Activated B cell treated with CpG ODN at 0.5 μM for 24 hours (primary cell): ENCODE data around the gene PRSS53. TPM values are rescaled to one million over a fixed set of nuclear protein-coding genes. Genes with fewer than 3 reads are reported as not detected.
"Not testable (repeated sequence)": the region's sequence is repeated elsewhere in the genome, so short reads cannot be mapped to it uniquely, and the experiment has no call there.

Source experiments
- ATAC-seq: fragments of 200-7000 bp; cut with Tn5 transposase; one replicate; pipeline ENCODE4 v1.10.0; 2021; ENCODE audit warnings: low read depth, mild to moderate bottlenecking, moderate library complexity
- CTCF ChIA-PET: fragments of 350-600 bp; sonication (Branson Sonifier 250); formaldehyde crosslinking; loops from one replicate; lab custom pipeline; 2021; ENCODE audit warnings: antibody characterized with exemption; lab: Charles Lee
- POLR2A ChIA-PET: fragments of 350-600 bp; sonication (Branson Sonifier 250); formaldehyde crosslinking; loops from one replicate; lab custom pipeline; 2021; ENCODE audit warnings: antibody characterized with exemption; lab: Charles Lee
- DNase-seq: peaks from one replicate; pipeline ENCODE4 v3.0.0; 2022
- H3K27ac Mint-ChIP-seq: one replicate; pipeline ENCODE4 v1.8.0; 2020; ENCODE audit warnings: mixed read lengths
- H3K27me3 Mint-ChIP-seq: one replicate; pipeline ENCODE4 v1.8.0; 2021; ENCODE audit warnings: mixed read lengths
- H3K36me3 Mint-ChIP-seq: one replicate; pipeline ENCODE4 v1.8.0; 2021; ENCODE audit warnings: low read depth, mixed read lengths
- H3K4me1 Mint-ChIP-seq: one replicate; pipeline ENCODE4 v1.8.0; 2021; ENCODE audit warnings: mixed read lengths
- H3K4me3 Mint-ChIP-seq: one replicate; pipeline ENCODE4 v1.8.0; 2020; ENCODE audit warnings: mild to moderate bottlenecking, mixed read lengths
- H3K9me3 Mint-ChIP-seq: one replicate; pipeline ENCODE4 v1.8.0; 2020; ENCODE audit warnings: mixed read lengths
- CTCF ChIP-seq: fragments of 200-600 bp; IDR thresholded peaks from one replicate; pipeline ENCODE4 v1.8.0; 2022; ENCODE audit warnings: antibody characterized with exemption, mild to moderate bottlenecking
- intact Hi-C: fragments of 100-400 bp; cut with micrococcal nuclease; formaldehyde crosslinking; loops from one replicate; pipeline ENCODE4 v1.15.1; 2024
- total RNA-seq: library from RNA; stranded (reverse); gene quantifications from 2 replicates; pipeline ENCODE4 v1.2.3, GENCODE V29; 2022

PRSS53 gene
- 5.1 and 5.5 TPM in 2 replicates for total RNA-seq

GRCh38 chr16:31088459-31089183, at the start of gene PRSS53:
Gene PRSS53, minus strand, starts transcription at chr16:31088943. Its CDS starts 134 bp downstream, at chr16:31088809.
- ChIA-PET POLR2A (no interaction called here), CTCF (no interaction called here)
- peaks cover 30% of the 10 kb centered on the region for H3K36me3 Mint-ChIP-seq
- DNase-seq, result no peak
- peaks cover 2% of the 10 kb centered on the region for H3K4me1 Mint-ChIP-seq
- no peak within 1 kb of the TSS for H3K4me3 Mint-ChIP-seq
- H3K9me3 Mint-ChIP-seq, result no peaks in the 10 kb centered on the region
- intact Hi-C loops, result no loop called here
- H3K27ac Mint-ChIP-seq, result no peak within 1 kb of the TSS
- no peak for TF ChIP-seq CTCF
- ATAC-seq, result no peak
- H3K27me3 Mint-ChIP-seq, result no peaks in the 10 kb centered on the region

- ATAC-seq, H3K4me3 Mint-ChIP-seq, H3K27me3 Mint-ChIP-seq, CTCF ChIA-PET, DNase-seq, H3K9me3 Mint-ChIP-seq, H3K27ac Mint-ChIP-seq, intact Hi-C loops, H3K4me1 Mint-ChIP-seq: not testable (repeated sequence)
- peaks cover 16% of the 10 kb centered on the region for H3K36me3 Mint-ChIP-seq
- POLR2A ChIA-PET, result interaction anchor here (0.9 to 1.4 kb wide), 3 partner anchors 16 to 43 kb away, joined by 3 to 6 read pairs (median 4); partner anchors contain the start of genes FUS and KAT8
Observed at GRCh38 chr16:31136822-31137499, 48.2 kb upstream of the PRSS53 start.

GRCh38 chr16:31136287-31136662, 47.5 kb upstream of the PRSS53 start:
- Mint-ChIP-seq H3K36me3 (peaks cover 22% of the 10 kb centered on the region), H3K4me3 (no peak overlapping the region), H3K27me3 (no peaks in the 10 kb centered on the region), H3K9me3 (no peaks in the 10 kb centered on the region), H3K4me1 (no peaks in the 10 kb centered on the region), H3K27ac (no peak overlapping the region)
- ATAC-seq (no peak), DNase-seq (no peak)
- CTCF ChIA-PET, result no interaction called here
- intact Hi-C loops, result no loop called here
- POLR2A ChIA-PET, result interaction anchor here (0.5 to 1.4 kb wide), 3 partner anchors 19 to 181 kb away, joined by 3 to 7 read pairs (median 6); partner anchors contain the start of genes FUS and KAT8
- no peak for TF ChIP-seq CTCF

GRCh38 chr16:31135535-31136286, 47.0 kb upstream of the PRSS53 start, which contains the start of gene PRSS8:
Gene PRSS8, minus strand, starts transcription at chr16:31135727. Its CDS starts 229 bp downstream, at chr16:31135498.
- Mint-ChIP-seq H3K4me1 (no peaks in the 10 kb centered on the region), H3K27me3 (no peaks in the 10 kb centered on the region), H3K4me3 (no peak within 1 kb of the TSS), H3K27ac (no peak within 1 kb of the TSS), H3K36me3 (peaks cover 27% of the 10 kb centered on the region), H3K9me3 (no peaks in the 10 kb centered on the region)
- DNase-seq (no peak), ATAC-seq (no peak)
- TF ChIP-seq CTCF, result no peak
- intact Hi-C loops, result no loop called here
- POLR2A ChIA-PET, result interaction anchor here (0.5 to 1.4 kb wide), 4 partner anchors 18 to 180 kb away, joined by 3 to 7 read pairs (median 4); partner anchors contain the start of genes FUS, KAT8, ZNF646 and ZNF668
- CTCF ChIA-PET, result interaction anchor here (1.2 kb wide), 1 partner anchor 16 kb away, joined by 3 read pairs; no protein-coding TSS in a partner anchor
